Stimulated activated CD4-positive, alpha-beta T cell treated with anti-CD3 and anti-CD28 coated beads, Interleukin-4, amount 100 ng/mL, for 24 hours (primary cell): ENCODE measurements around the gene PNPLA6.

Experiments used
- DNase-seq: peaks from one replicate; pipeline ENCODE4 v3.0.0-alpha.2; 2020

PNPLA6 gene

GRCh38 chr19:7605490-7606222 lies 70.1 kb downstream of the PNPLA6 start:
- no peak for DNase-seq

GRCh38 chr19:7606289-7606688 lies 70.8 kb downstream of the PNPLA6 start:
- no peak for DNase-seq

- no peak for DNase-seq
Measured at GRCh38 chr19:7607212-7607873, 71.8 kb downstream of the PNPLA6 start.

GRCh38 chr19:7607874-7608560 lies 72.5 kb downstream of the PNPLA6 start:
- DNase-seq = no peak

- no peak for DNase-seq
Measured at GRCh38 chr19:7610491-7611240, 75.1 kb downstream of the PNPLA6 start.
